BE2C (cell line): ENCODE results near the gene SCRN1.

Experiments used
- DNase-seq: peaks from one replicate; pipeline ENCODE4 v3.0.0-alpha.2; 2020
- H3K27me3 ChIP-seq: fragments of 250-450 bp; sonication (Bioruptor Pico); 2 replicates; pipeline ENCODE4 v1.5.1; 2020; ENCODE audit warnings: mild to moderate bottlenecking
- H3K36me3 ChIP-seq: fragments of 250-450 bp; sonication (Bioruptor Pico); 2 replicates; pipeline ENCODE4 v1.5.1; 2020; ENCODE audit warnings: mild to moderate bottlenecking
- H3K4me1 ChIP-seq: fragments of 250-450 bp; sonication (Bioruptor Pico); 2 replicates; pipeline ENCODE4 v1.5.1; 2020
- H3K4me3 ChIP-seq: 2 replicates; pipeline ENCODE4 v1.5.1; 2011; ENCODE audit warnings: low read depth, low read length
- H3K9me3 ChIP-seq: fragments of 250-450 bp; sonication (Bioruptor Pico); 2 replicates; pipeline ENCODE4 v1.5.1; 2020
- CTCF ChIP-seq: IDR thresholded peaks from 2 replicates; pipeline ENCODE4 v1.5.1; 2012; ENCODE audit warnings: mild to moderate bottlenecking, low read depth, low read length

SCRN1 gene

GRCh38 chr7:29976673-29977415, 12.8 kb downstream of the SCRN1 start:
- Histone ChIP-seq H3K4me3 (no peak overlapping the region), H3K36me3 (peaks cover 15% of the 10 kb centered on the region), H3K4me1 (peaks cover 4% of the 10 kb centered on the region; the same call in 1 of the 2 replicates), H3K9me3 (no peaks in the 10 kb centered on the region), H3K27me3 (no peaks in the 10 kb centered on the region)
- DNase-seq: no peak
- TF ChIP-seq CTCF: no peak

- Histone ChIP-seq H3K9me3 (no peaks in the 10 kb centered on the region; the same call in 1 of the 2 replicates), H3K27me3 (no peaks in the 10 kb centered on the region), H3K36me3 (peaks cover 15% of the 10 kb centered on the region), H3K4me1 (peaks cover 4% of the 10 kb centered on the region; the same call in 1 of the 2 replicates), H3K4me3 (no peak overlapping the region)
- TF ChIP-seq CTCF: no peak
- no peak for DNase-seq
Observed at GRCh38 chr7:29976266-29976665, 13.3 kb downstream of the SCRN1 start.

DNA sequence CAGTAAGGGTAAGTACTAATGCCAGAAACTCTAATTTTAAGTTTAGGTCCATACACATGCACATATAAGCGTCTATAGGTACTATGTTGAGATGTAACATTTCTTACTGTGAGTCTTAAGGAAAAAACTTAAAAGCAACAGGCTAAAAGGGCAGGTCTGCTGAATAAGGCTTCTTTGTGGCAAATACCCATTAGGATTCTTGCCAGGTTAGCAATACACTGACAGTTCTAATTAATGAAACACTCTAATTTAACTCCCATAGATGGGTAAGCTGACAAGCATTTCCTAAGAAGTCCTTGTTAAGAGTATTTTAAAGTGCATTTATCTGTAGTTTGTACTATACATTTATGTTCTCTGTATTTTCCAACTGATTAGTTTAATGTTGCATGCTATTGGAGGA, 14.0 kb downstream of the SCRN1 start:
- TF ChIP-seq CTCF: no peak

GRCh38 chr7:29974286-29974685, 15.3 kb downstream of the SCRN1 start:
- no peak for TF ChIP-seq CTCF

More for the DNA sequence above, 14.0 kb downstream of the SCRN1 start:
- peaks cover 20% of the 10 kb centered on the region for H3K36me3 ChIP-seq
- peaks cover 4% of the 10 kb centered on the region; the same call in 1 of the 2 replicates for H3K4me1 ChIP-seq
- DNase-seq: no peak
- no peak overlapping the region for H3K4me3 ChIP-seq
- no peaks in the 10 kb centered on the region for H3K27me3 ChIP-seq
- no peaks in the 10 kb centered on the region; the same call in 1 of the 2 replicates for H3K9me3 ChIP-seq

DNA sequence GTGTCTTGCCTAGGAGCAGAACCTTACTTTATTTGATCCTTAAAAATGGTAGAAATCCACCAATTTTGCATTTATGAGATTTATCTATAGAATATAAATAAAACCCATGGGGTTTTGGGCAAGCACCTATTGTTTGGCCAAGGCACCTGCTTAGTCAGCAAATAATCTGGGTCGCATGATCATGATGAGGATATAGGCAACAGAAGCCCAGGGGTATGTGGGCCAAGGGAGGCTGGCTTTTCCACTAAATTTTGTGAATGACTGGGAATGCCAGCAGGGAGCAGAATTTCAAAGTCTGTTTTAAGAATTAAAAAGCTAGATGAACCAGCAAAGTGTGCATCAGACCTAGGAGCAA, 17.3 kb downstream of the SCRN1 start:
- DNase-seq: no peak
- Histone ChIP-seq H3K4me1 (peaks cover 4% of the 10 kb centered on the region; the same call in 1 of the 2 replicates), H3K36me3 (peaks cover 30% of the 10 kb centered on the region), H3K27me3 (no peaks in the 10 kb centered on the region), H3K9me3 (no peaks in the 10 kb centered on the region; the same call in 1 of the 2 replicates), H3K4me3 (no peak overlapping the region)
- TF ChIP-seq CTCF: no peak

More at GRCh38 chr7:29974286-29974685, 15.3 kb downstream of the SCRN1 start:
- no peaks in the 10 kb centered on the region for H3K27me3 ChIP-seq
- peaks cover 20% of the 10 kb centered on the region for H3K36me3 ChIP-seq
- no peak overlapping the region for H3K4me3 ChIP-seq
- H3K9me3 ChIP-seq: no peaks in the 10 kb centered on the region; the same call in 1 of the 2 replicates
- no peak for DNase-seq
- H3K4me1 ChIP-seq: peaks cover 4% of the 10 kb centered on the region; the same call in 1 of the 2 replicates
